OCI-LY1 (cell line): ENCODE data around the gene YIPF3.

Experiments
- EZH2 ChIP-seq: fragments of 200-600 bp; sonication (generic), shearing (Covaris generic); IDR thresholded peaks from 2 replicates; pipeline ENCODE4 v1.8.0; 2017; ENCODE audit warnings: borderline replicate concordance, mixed run types, mild to moderate bottlenecking, antibody characterized with exemption, low read length, moderate library complexity, mixed read lengths
- TF ChIP-seq, protein P1 (sequence below): fragments of 200-600 bp; sonication (generic), shearing (Covaris generic); IDR thresholded peaks from 2 replicates; pipeline ENCODE4 v1.5.1; 2017; ENCODE audit warnings: mild to moderate bottlenecking, antibody characterized with exemption, low read length, moderate library complexity, mixed read lengths

DNA sequence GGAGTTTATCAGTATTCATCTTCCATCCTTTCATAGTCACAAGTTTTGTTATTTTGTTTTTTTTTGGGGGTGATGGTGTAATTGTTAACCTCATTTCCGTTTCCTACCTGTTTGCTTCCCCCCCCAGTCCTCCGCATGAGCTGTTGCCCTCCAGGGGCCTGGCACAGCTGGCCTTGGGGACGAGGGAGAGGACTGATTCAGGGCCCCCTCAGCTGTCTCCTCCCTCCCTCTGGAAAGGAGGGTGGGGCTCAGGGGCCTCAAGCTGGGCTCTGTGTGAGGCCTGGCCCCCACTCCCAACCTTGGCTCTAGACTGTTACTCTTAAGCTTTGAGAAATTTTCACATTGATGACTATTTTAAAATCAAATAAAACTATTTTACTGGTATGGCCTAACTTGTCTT is 10.6 kb downstream of the YIPF3 start:
- TF ChIP-seq, protein P1, sequence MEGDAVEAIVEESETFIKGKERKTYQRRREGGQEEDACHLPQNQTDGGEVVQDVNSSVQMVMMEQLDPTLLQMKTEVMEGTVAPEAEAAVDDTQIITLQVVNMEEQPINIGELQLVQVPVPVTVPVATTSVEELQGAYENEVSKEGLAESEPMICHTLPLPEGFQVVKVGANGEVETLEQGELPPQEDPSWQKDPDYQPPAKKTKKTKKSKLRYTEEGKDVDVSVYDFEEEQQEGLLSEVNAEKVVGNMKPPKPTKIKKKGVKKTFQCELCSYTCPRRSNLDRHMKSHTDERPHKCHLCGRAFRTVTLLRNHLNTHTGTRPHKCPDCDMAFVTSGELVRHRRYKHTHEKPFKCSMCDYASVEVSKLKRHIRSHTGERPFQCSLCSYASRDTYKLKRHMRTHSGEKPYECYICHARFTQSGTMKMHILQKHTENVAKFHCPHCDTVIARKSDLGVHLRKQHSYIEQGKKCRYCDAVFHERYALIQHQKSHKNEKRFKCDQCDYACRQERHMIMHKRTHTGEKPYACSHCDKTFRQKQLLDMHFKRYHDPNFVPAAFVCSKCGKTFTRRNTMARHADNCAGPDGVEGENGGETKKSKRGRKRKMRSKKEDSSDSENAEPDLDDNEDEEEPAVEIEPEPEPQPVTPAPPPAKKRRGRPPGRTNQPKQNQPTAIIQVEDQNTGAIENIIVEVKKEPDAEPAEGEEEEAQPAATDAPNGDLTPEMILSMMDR: no peak
- TF ChIP-seq EZH2: no peak
